Kidney tubule cell (primary cell): ENCODE data around the gene NKD1.

ENCODE experiments used
- DNase-seq: peaks from one replicate; pipeline ENCODE4 v3.0.0-alpha.2; 2018; ENCODE audit warnings: low spot score

NKD1 gene

GRCh38 chr16:50537533-50538290, 10.5 kb upstream of the NKD1 start:
- no peak for DNase-seq

- DNase-seq, result peak; percentile 2
Measured at GRCh38 chr16:50538411-50539052, 9.7 kb upstream of the NKD1 start.

GRCh38 chr16:50539053-50539695, 9.0 kb upstream of the NKD1 start:
- no peak for DNase-seq

- no peak for DNase-seq
Measured at GRCh38 chr16:50539822-50540710, 8.1 kb upstream of the NKD1 start.

GRCh38 chr16:50540711-50541007, 7.5 kb upstream of the NKD1 start:
- DNase-seq, result no peak

GRCh38 chr16:50542703-50543102, 5.5 kb upstream of the NKD1 start:
- DNase-seq, result no peak

GRCh38 chr16:50546125-50546524, 2.1 kb upstream of the NKD1 start:
- DNase-seq, result no peak

- peak; percentile 6 for DNase-seq
Measured at GRCh38 chr16:50547340-50548124, 664 bp upstream of the NKD1 start.

- no peak for DNase-seq
Measured at GRCh38 chr16:50548909-50549560, 839 bp downstream of the NKD1 start.

GRCh38 chr16:50549561-50549915, 1.3 kb downstream of the NKD1 start:
- DNase-seq, result no peak

GRCh38 chr16:50550035-50550434, 1.8 kb downstream of the NKD1 start:
- no peak for DNase-seq

GRCh38 chr16:50550866-50551641, 2.9 kb downstream of the NKD1 start:
- no peak for DNase-seq

GRCh38 chr16:50552476-50553101, 4.4 kb downstream of the NKD1 start:
- DNase-seq, result no peak

- no peak for DNase-seq
Measured at GRCh38 chr16:50553182-50553710, 5.0 kb downstream of the NKD1 start.

GRCh38 chr16:50553731-50554360, 5.7 kb downstream of the NKD1 start:
- DNase-seq, result no peak

- no peak for DNase-seq
Measured at GRCh38 chr16:50555269-50555875, 7.2 kb downstream of the NKD1 start.

GRCh38 chr16:50555952-50556673, 7.9 kb downstream of the NKD1 start:
- DNase-seq, result no peak

GRCh38 chr16:50557046-50557445, 8.8 kb downstream of the NKD1 start:
- no peak for DNase-seq
